Activated CD4-positive, alpha-beta T cell treated with anti-CD3 and anti-CD28 coated beads, Interleukin-2, amount 50 U/mL, for 1 hour (primary cell): ENCODE measurements around the gene TIGAR.

Experiments used
- DNase-seq: peaks from one replicate; pipeline ENCODE4 v3.0.0-alpha.2; 2020

The TIGAR gene

GRCh38 chr12:4307593-4308333 lies 13.2 kb upstream of the TIGAR start:
- DNase-seq, result no peak

GRCh38 chr12:4308334-4308950 lies 12.6 kb upstream of the TIGAR start:
- DNase-seq, result no peak

- no peak for DNase-seq
Observed at GRCh38 chr12:4311776-4312175, 9.2 kb upstream of the TIGAR start.

- no peak for DNase-seq
Observed at GRCh38 chr12:4312251-4312650, 8.8 kb upstream of the TIGAR start.

- DNase-seq, result no peak
Observed at GRCh38 chr12:4320497-4320852, 538 bp upstream of the TIGAR start.

- DNase-seq, result no peak
Observed at GRCh38 chr12:4322726-4323125, 1.7 kb downstream of the TIGAR start.

- no peak for DNase-seq
Observed at GRCh38 chr12:4323396-4323795, 2.4 kb downstream of the TIGAR start.

- DNase-seq, result no peak
Observed at GRCh38 chr12:4324366-4324765, 3.4 kb downstream of the TIGAR start.

GRCh38 chr12:4325966-4326365 lies 5.0 kb downstream of the TIGAR start:
- no peak for DNase-seq

- no peak for DNase-seq
Observed at GRCh38 chr12:4327293-4327692, 6.3 kb downstream of the TIGAR start.

GRCh38 chr12:4330203-4330602 lies 9.2 kb downstream of the TIGAR start:
- DNase-seq, result no peak

- no peak for DNase-seq
Observed at GRCh38 chr12:4331221-4331620, 10.2 kb downstream of the TIGAR start.

- DNase-seq, result no peak
Observed at GRCh38 chr12:4331842-4332241, 10.8 kb downstream of the TIGAR start.

- DNase-seq, result no peak
Observed at GRCh38 chr12:4346931-4347330, 25.9 kb downstream of the TIGAR start.

- DNase-seq, result peak; percentile 26
Observed at GRCh38 chr12:4353785-4354208, 32.8 kb downstream of the TIGAR start.

GRCh38 chr12:4355156-4356040 lies 34.4 kb downstream of the TIGAR start:
- no peak for DNase-seq

- peak; percentile 29 for DNase-seq
Observed at GRCh38 chr12:4356041-4356327, 35.0 kb downstream of the TIGAR start.

- no peak for DNase-seq
Observed at GRCh38 chr12:4366090-4366489, 45.1 kb downstream of the TIGAR start.

GRCh38 chr12:4369548-4369947 lies 48.5 kb downstream of the TIGAR start:
- no peak for DNase-seq

- no peak for DNase-seq
Observed at GRCh38 chr12:4370265-4370664, 49.3 kb downstream of the TIGAR start.

- DNase-seq, result no peak
Observed at GRCh38 chr12:4372653-4373052, 51.6 kb downstream of the TIGAR start.

GRCh38 chr12:4375449-4375848 lies 54.4 kb downstream of the TIGAR start:
- no peak for DNase-seq

- DNase-seq, result no peak
Observed at GRCh38 chr12:4378772-4379171, 57.8 kb downstream of the TIGAR start.

- no peak for DNase-seq
Observed at GRCh38 chr12:4379405-4379804, 58.4 kb downstream of the TIGAR start, which contains the start of gene FGF23. FGF23 (minus strand) TSS chr12:4379712; CDS start chr12:4379582, 130 bp downstream.
